AG09309 (cell line): ENCODE results near the gene COL19A1.

Experiments used
- DNase-seq: peaks from one replicate; pipeline ENCODE4 v3.0.0-alpha.2; 2010; ENCODE audit warnings: low read depth
- H3K4me3 ChIP-seq: 2 replicates; pipeline ENCODE4 v1.5.1; 2011; ENCODE audit warnings: mild to moderate bottlenecking, low read depth, low read length, moderate library complexity; ENCODE audit not compliant: control insufficient read depth
- CTCF ChIP-seq: IDR thresholded peaks from 2 replicates; pipeline ENCODE4 v1.5.1; 2011; ENCODE audit warnings: mild to moderate bottlenecking, low read depth, low read length, inconsistent platforms; ENCODE audit not compliant: insufficient read depth, control insufficient read depth; ENCODE audit errors: missing control alignments

The COL19A1 gene

GRCh38 chr6:69865126-69865525 is 1.2 kb upstream of the COL19A1 start:
- H3K4me3 ChIP-seq, result no peak overlapping the region
- DNase-seq, result peak; percentile 8
- TF ChIP-seq CTCF, result no peak

DNA sequence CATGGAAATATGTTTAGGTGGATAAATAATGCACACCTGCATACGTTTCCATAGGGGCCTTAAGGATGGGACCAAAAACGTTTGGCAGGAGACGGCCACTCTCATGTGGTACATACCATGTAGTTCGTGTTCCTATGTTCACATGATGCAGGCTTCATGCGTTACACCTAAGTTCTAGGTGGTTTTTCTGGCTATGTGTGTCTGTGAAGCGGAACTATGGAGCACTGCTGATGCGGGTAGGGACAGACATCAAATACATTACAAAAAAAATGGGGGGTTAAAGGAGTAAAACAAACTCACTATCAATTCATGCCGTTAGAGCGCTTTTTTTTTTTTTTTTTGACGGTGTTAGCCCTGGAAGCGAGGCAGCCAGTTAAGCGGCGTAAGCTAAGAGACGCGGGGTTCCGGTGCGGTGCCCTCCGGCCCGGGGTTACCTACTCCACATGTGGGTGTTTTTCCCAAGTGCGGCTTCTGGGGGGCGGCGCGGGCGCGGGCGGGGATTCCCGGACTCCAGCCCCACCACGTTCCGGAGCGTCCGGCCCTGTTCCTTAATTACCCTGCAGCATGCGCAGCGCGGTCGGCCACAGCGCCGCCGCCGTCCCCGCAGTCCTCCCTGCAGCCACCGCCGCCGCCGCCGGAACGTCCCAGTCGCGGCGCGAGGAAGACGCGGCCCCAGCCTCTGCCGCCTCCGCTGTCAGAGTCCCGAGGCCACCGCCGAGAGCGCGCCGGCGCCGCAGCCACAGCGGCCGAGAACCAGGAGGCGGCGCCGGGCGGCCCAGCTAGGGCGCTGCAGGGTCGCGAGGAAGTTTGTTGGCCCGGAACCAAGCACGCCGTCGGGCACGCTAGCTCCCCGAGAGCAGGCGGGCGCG is 648 bp downstream of the COL19A1 start:
- peak overlapping the region; percentile 38 for H3K4me3 ChIP-seq
- no peak for DNase-seq
- TF ChIP-seq CTCF, result no peak

- TF ChIP-seq CTCF, result no peak
- peak overlapping the region; percentile 38 for H3K4me3 ChIP-seq
- no peak for DNase-seq
Observed at GRCh38 chr6:69867639-69867976, 1.3 kb downstream of the COL19A1 start.

GRCh38 chr6:69868252-69868804 is 2.0 kb downstream of the COL19A1 start:
- DNase-seq, result no peak
- no peak for TF ChIP-seq CTCF

GRCh38 chr6:69868961-69869360 is 2.6 kb downstream of the COL19A1 start:
- TF ChIP-seq CTCF, result no peak
- no peak for DNase-seq
- H3K4me3 ChIP-seq, result no peak overlapping the region

More at GRCh38 chr6:69868252-69868804, 2.0 kb downstream of the COL19A1 start:
- H3K4me3 ChIP-seq, result no peak overlapping the region

DNA sequence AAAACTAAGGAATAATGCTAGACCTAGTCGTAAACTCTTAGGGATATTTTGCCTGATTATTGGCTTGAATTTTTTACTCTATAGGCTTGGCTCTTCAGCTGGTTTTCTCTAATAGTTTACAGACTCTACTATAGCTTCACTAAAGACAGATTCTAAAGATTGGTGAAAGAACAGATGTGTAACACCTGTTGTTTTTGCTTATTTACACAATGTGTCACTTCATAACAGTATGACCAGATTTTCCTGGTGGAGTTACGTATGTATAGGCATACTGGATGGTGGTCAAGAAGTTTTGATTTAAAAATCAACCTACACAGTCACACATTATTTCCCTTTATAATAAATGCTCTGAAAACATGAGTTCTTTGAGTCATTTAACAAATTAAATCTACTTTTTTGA is 4.8 kb downstream of the COL19A1 start:
- TF ChIP-seq CTCF, result no peak
- H3K4me3 ChIP-seq, result no peak overlapping the region
- DNase-seq, result no peak

DNA sequence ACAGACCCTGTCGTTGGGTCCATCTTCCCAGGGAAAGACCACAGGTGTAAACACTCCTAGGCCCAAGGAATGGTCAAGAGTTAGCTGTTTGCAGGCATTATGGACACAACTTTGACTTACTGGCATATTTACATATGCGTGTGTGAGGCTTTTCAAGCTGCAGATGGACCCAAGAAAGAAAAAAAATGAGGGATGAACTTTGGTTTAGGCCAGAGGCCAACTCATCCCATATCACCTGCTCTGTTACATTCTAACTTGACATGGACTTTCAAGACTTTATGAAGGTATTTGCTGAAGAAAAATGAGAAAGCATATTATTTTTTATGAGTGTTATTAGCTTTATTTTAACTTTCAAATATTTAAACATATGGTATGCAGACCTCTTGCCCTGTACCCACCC is 6.9 kb downstream of the COL19A1 start:
- no peak overlapping the region for H3K4me3 ChIP-seq
- no peak for DNase-seq
- TF ChIP-seq CTCF, result no peak
